OCI-LY7 (cell line): ENCODE results near the gene VASH1.

ENCODE experiments used
- EZH2phosphoT487 ChIP-seq: fragments of 200-600 bp; sonication (generic); IDR thresholded peaks from 2 replicates; pipeline ENCODE4 v1.6.1; 2018; ENCODE audit warnings: low read depth, borderline replicate concordance, mild to moderate bottlenecking, mixed run types, antibody characterized with exemption, low read length, moderate library complexity, mixed read lengths
- TF ChIP-seq, protein P1 (sequence below): fragments of 200-600 bp; sonication (generic); conservative IDR thresholded peaks from 2 replicates; pipeline ENCODE4 v1.5.1; 2014; ENCODE audit warnings: mild to moderate bottlenecking, antibody characterized with exemption, low read length, moderate library complexity, mixed read lengths

DNA sequence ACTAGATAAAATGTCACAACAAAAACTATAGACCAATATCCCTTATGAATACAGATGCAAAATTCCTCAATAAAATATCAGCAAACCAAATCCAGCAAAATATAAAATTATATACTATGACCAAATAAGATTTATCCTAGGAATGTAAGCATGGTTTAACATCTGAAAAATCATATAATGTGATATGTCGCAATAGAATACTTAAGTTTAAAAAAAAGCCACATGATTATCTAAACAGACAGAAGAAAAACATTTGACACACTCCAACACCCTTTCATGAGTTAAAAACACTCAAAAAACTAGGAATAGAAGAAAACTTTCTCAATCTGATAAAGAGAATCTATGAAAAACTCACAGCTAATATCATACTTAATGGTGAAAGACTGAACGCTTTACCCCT, 31.2 kb downstream of the VASH1 start:
- TF ChIP-seq, protein P1, sequence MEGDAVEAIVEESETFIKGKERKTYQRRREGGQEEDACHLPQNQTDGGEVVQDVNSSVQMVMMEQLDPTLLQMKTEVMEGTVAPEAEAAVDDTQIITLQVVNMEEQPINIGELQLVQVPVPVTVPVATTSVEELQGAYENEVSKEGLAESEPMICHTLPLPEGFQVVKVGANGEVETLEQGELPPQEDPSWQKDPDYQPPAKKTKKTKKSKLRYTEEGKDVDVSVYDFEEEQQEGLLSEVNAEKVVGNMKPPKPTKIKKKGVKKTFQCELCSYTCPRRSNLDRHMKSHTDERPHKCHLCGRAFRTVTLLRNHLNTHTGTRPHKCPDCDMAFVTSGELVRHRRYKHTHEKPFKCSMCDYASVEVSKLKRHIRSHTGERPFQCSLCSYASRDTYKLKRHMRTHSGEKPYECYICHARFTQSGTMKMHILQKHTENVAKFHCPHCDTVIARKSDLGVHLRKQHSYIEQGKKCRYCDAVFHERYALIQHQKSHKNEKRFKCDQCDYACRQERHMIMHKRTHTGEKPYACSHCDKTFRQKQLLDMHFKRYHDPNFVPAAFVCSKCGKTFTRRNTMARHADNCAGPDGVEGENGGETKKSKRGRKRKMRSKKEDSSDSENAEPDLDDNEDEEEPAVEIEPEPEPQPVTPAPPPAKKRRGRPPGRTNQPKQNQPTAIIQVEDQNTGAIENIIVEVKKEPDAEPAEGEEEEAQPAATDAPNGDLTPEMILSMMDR: no peak
- TF ChIP-seq EZH2phosphoT487: no peak
